B cell (primary cell): ENCODE measurements around the gene FRYL. TPM values are rescaled to one million over a fixed set of nuclear protein-coding genes. Genes with fewer than 3 reads are reported as not detected.
"Not testable (repeated sequence)": the region's sequence is repeated elsewhere in the genome, so short reads cannot be mapped to it uniquely, and the experiment has no call there.

Experiments used
- ATAC-seq: fragments of 200-7000 bp; cut with Tn5 transposase; one replicate; pipeline ENCODE4 v1.10.0; 2021; ENCODE audit warnings: low read depth, mild to moderate bottlenecking, moderate number of reproducible peaks, moderate library complexity
- CTCF ChIA-PET: fragments of 350-600 bp; sonication (Branson Sonifier 250); formaldehyde crosslinking; loops from one replicate; lab custom pipeline; 2021; ENCODE audit warnings: antibody characterized with exemption, inconsistent platforms; lab: Charles Lee
- POLR2A ChIA-PET: fragments of 350-600 bp; sonication (Branson Sonifier 250); formaldehyde crosslinking; loops from one replicate; lab custom pipeline; 2021; ENCODE audit warnings: antibody characterized with exemption; lab: Charles Lee
- DNase-seq: peaks from one replicate; pipeline ENCODE4 v3.0.0; 2013
- H2AFZ ChIP-seq: 2 replicates; pipeline ENCODE4 v1.6.1; 2012; ENCODE audit warnings: mild to moderate bottlenecking, low read depth, low read length; ENCODE audit not compliant: insufficient read depth, poor library complexity, severe bottlenecking
- H3K27ac ChIP-seq, 2 donors: 1 replicate in 1 of 2; 2 replicates in 1 of 2; pipeline ENCODE4 v1.5.1; 2012 to 2013; ENCODE audit warnings: low read length in 2 of 2, mild to moderate bottlenecking in 2 of 2, moderate library complexity in 1 of 2
- H3K27me3 ChIP-seq, 4 experiments: fragments of 200-600 bp in 1 of 4; sonication (generic) in 1 of 4; replicated peaks in 1 of 4; 1 replicate in 2 of 4; 2 replicates in 2 of 4; pipeline versions ENCODE4 v1.6.1 to v1.7.0; 2013 to 2016; ENCODE audit warnings: low read length in 3 of 4, mild to moderate bottlenecking in 2 of 4, mixed read lengths in 1 of 4, moderate library complexity in 1 of 4; ENCODE audit not compliant: insufficient read depth in 4 of 4, control insufficient read depth in 3 of 4; ENCODE audit errors: control extremely low read depth in 1 of 4
- H3K36me3 ChIP-seq, 2 experiments: replicated peaks in 1 of 2; 1 replicate in 1 of 2; 2 replicates in 1 of 2; pipeline versions ENCODE4 v1.6.1 to v1.7.1; 2013; ENCODE audit warnings: low read length in 1 of 2; ENCODE audit not compliant: insufficient read depth in 2 of 2, control insufficient read depth in 1 of 2; ENCODE audit errors: control extremely low read depth in 1 of 2, extremely low read depth in 1 of 2
- H3K4me1 ChIP-seq, 2 donors: fragments of 200-600 bp in 1 of 2; sonication (generic) in 1 of 2; 1 replicate in 1 of 2; 2 replicates in 1 of 2; pipeline versions ENCODE4 v1.5.1 to v1.6.1; 2013 to 2017; ENCODE audit warnings: low read length in 2 of 2; ENCODE audit not compliant: control insufficient read depth in 2 of 2, insufficient read depth in 2 of 2
- H3K4me2 ChIP-seq: replicated peaks from 2 replicates; pipeline ENCODE3; 2012; ENCODE audit warnings: mild to moderate bottlenecking, low read depth, low read length; ENCODE audit not compliant: poor library complexity, severe bottlenecking
- H3K4me3 ChIP-seq, 5 experiments: fragments of 200-600 bp in 1 of 5; sonication (generic) in 1 of 5; 1 replicate in 3 of 5; 2 replicates in 2 of 5; pipeline versions ENCODE4 v1.5.1 to v1.7.0; 2011 to 2016; ENCODE audit warnings: low read length in 4 of 5, mild to moderate bottlenecking in 4 of 5, low read depth in 2 of 5, control low read depth in 1 of 5, moderate library complexity in 1 of 5; ENCODE audit not compliant: insufficient read depth in 1 of 5; ENCODE audit errors: control extremely low read depth in 1 of 5, extremely low read depth in 1 of 5
- H3K79me2 ChIP-seq: fragments of 200-600 bp; sonication (generic); one replicate; pipeline ENCODE4 v1.6.0; 2016; ENCODE audit warnings: low read length; ENCODE audit not compliant: control insufficient read depth, insufficient read depth
- H3K9ac ChIP-seq: fragments of 200-600 bp; sonication (generic); 2 replicates; pipeline ENCODE4 v1.6.1; 2017; ENCODE audit warnings: mild to moderate bottlenecking, low read length, moderate library complexity
- H3K9me3 ChIP-seq, 3 donors: one replicate each; pipeline versions ENCODE4 v1.6.1 to v1.7.1; 2013; ENCODE audit warnings: low read length in 2 of 3; ENCODE audit not compliant: control insufficient read depth in 2 of 3, insufficient read depth in 1 of 3; ENCODE audit errors: control extremely low read depth in 1 of 3
- H4K20me1 ChIP-seq: 2 replicates; pipeline ENCODE4 v1.6.0; 2012; ENCODE audit warnings: mild to moderate bottlenecking, low read length; ENCODE audit not compliant: insufficient read depth, control insufficient read depth, poor library complexity, severe bottlenecking
- H3K27ac Mint-ChIP-seq: one replicate; pipeline ENCODE4 v1.8.0; 2021; ENCODE audit warnings: mixed read lengths
- H3K27me3 Mint-ChIP-seq: one replicate; pipeline ENCODE4 v1.8.0; 2021; ENCODE audit warnings: mixed read lengths
- H3K4me1 Mint-ChIP-seq: one replicate; pipeline ENCODE4 v1.8.0; 2021; ENCODE audit warnings: mixed read lengths
- H3K4me3 Mint-ChIP-seq: one replicate; pipeline ENCODE4 v1.8.0; 2021; ENCODE audit warnings: mixed read lengths
- H3K9me3 Mint-ChIP-seq: one replicate; pipeline ENCODE4 v1.8.0; 2022; ENCODE audit warnings: mixed read lengths; ENCODE audit not compliant: insufficient read depth
- EZH2 ChIP-seq: IDR thresholded peaks from 2 replicates; pipeline ENCODE4 v1.6.1; 2012; ENCODE audit warnings: borderline replicate concordance, low read depth, mild to moderate bottlenecking, moderate library complexity, low read length; ENCODE audit not compliant: insufficient read depth, poor library complexity, severe bottlenecking
- WGBS: methylation state at CpG from one replicate; pipeline ENCODE4 v1.1.5; 2013; ENCODE audit warnings: missing lambda C conversion rate; ENCODE audit not compliant: insufficient coverage; 5-methylcytosine and 5-hydroxymethylcytosine counted together
- intact Hi-C: fragments of 100-400 bp; cut with micrococcal nuclease; formaldehyde crosslinking; loops from one replicate; pipeline ENCODE4 v1.10.0; 2022
- polyA plus RNA-seq: library from polyadenylated mRNA; depleted of rRNA; stranded (reverse); fragments of >200 nt; gene quantifications from 2 replicates; pipeline ENCODE4 v1.2.3, GENCODE V29; 2012
- total RNA-seq, 2 donors: library from RNA; stranded (reverse); fragments of 120-200 nt in 1 of 2; gene quantifications; 1 replicate in 1 of 2; 2 replicates in 1 of 2; pipeline versions ENCODE4 v1.2.3 to v1.2.4, GENCODE V29; 2013 to 2022
- TF ChIP-seq, protein P1 (sequence below): fragments of 200-600 bp; IDR thresholded peaks from one replicate; pipeline ENCODE4 v1.8.0; 2022; ENCODE audit warnings: antibody characterized with exemption, mild to moderate bottlenecking

Gene FRYL
- total and polyA plus RNA-seq, 2 donors (not counting 1 experiment from before 2014, with no cell fraction given), result 15.5 to 138 TPM

- ATAC-seq, result no peak
- no peak overlapping the region for H3K9ac ChIP-seq
- Mint-ChIP-seq H3K9me3 (no peaks in the 10 kb centered on the region), H3K27ac (no peak overlapping the region), H3K4me1 (peaks cover 3% of the 10 kb centered on the region), H3K27me3 (no peaks in the 10 kb centered on the region), H3K4me3 (no peak overlapping the region)
- DNase-seq, result no peak
- H4K20me1 ChIP-seq, result no peaks in the 10 kb centered on the region
- H3K27ac ChIP-seq, result no peak overlapping the region
- no peak for TF ChIP-seq EZH2
- TF ChIP-seq, protein P1, sequence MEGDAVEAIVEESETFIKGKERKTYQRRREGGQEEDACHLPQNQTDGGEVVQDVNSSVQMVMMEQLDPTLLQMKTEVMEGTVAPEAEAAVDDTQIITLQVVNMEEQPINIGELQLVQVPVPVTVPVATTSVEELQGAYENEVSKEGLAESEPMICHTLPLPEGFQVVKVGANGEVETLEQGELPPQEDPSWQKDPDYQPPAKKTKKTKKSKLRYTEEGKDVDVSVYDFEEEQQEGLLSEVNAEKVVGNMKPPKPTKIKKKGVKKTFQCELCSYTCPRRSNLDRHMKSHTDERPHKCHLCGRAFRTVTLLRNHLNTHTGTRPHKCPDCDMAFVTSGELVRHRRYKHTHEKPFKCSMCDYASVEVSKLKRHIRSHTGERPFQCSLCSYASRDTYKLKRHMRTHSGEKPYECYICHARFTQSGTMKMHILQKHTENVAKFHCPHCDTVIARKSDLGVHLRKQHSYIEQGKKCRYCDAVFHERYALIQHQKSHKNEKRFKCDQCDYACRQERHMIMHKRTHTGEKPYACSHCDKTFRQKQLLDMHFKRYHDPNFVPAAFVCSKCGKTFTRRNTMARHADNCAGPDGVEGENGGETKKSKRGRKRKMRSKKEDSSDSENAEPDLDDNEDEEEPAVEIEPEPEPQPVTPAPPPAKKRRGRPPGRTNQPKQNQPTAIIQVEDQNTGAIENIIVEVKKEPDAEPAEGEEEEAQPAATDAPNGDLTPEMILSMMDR, result no peak
- WGBS, result 87% methylated on average over 3 of the region's 3 CpGs
- intact Hi-C loops, result no loop called here
- no peaks in the 10 kb centered on the region for H3K36me3 ChIP-seq
- H3K4me2 ChIP-seq, result no peak overlapping the region
- CTCF ChIA-PET, result no interaction called here
- H2AFZ ChIP-seq, result no peak overlapping the region
- peaks cover 0 to 8% of the 10 kb centered on the region in 2 donors for H3K4me1 ChIP-seq
- H3K9me3 ChIP-seq, result no peaks in the 10 kb centered on the region
- POLR2A ChIA-PET, result interaction anchor here (0.6 kb wide), 1 partner anchor 123 kb away, joined by 13 read pairs; no protein-coding TSS in a partner anchor
- no peaks in the 10 kb centered on the region for H3K27me3 ChIP-seq
- no peak overlapping the region for H3K4me3 ChIP-seq
- no peaks in the 10 kb centered on the region for H3K79me2 ChIP-seq
These were observed 21.1 kb upstream of the FRYL start for GRCh38 chr4:48801016-48801715.

GRCh38 chr4:48800155-48800554 lies 20.1 kb upstream of the FRYL start:
- H2AFZ ChIP-seq, H3K27me3 Mint-ChIP-seq, H3K9ac ChIP-seq, H3K27me3 ChIP-seq, POLR2A ChIA-PET, H3K4me3 ChIP-seq, H3K79me2 ChIP-seq, H3K27ac ChIP-seq, H3K4me1 Mint-ChIP-seq, DNase-seq, H3K9me3 ChIP-seq, intact Hi-C loops, H3K36me3 ChIP-seq, H3K4me3 Mint-ChIP-seq, H3K4me2 ChIP-seq, ATAC-seq, H3K9me3 Mint-ChIP-seq, CTCF ChIA-PET, H3K27ac Mint-ChIP-seq, H4K20me1 ChIP-seq: not testable (repeated sequence)
- peaks cover 9 to 18% of the 10 kb centered on the region in 2 donors for H3K4me1 ChIP-seq
- WGBS, result no CpG with 5 or more reads among the region's 2 CpGs
